ENCODE results near the gene SLCO4A1. TPM values are rescaled to one million over a fixed set of nuclear protein-coding genes. Genes with fewer than 3 reads are reported as not detected.

The SLCO4A1 gene
- total RNA-seq (2014; rRNA removed; shearing (Covaris generic)), result 91.6 and 97.1 TPM in 2 replicates
- polyA plus RNA-seq (2014; cell fraction: nucleus; rRNA removed), result 110 and 117 TPM in 2 replicates

- DNase-seq (ENCODE audit: extremely low read depth, low read depth), result peak; percentile 80
Measured at GRCh38 chr20:62642051-62642665, at the start of gene SLCO4A1. Gene SLCO4A1, plus strand, starts transcription at chr20:62642503. Its CDS starts 13,952 bp downstream, at chr20:62656455.

- DNase-seq (ENCODE audit: extremely low read depth, low read depth), result no peak
Measured at GRCh38 chr20:62592506-62593177, 49.7 kb upstream of the SLCO4A1 start.

- DNase-seq (ENCODE audit: extremely low read depth, low read depth), result no peak
Measured at GRCh38 chr20:62593616-62594015, 48.7 kb upstream of the SLCO4A1 start.

- no peak for DNase-seq (ENCODE audit: extremely low read depth, low read depth)
Measured at GRCh38 chr20:62595069-62595468, 47.2 kb upstream of the SLCO4A1 start.

GRCh38 chr20:62595491-62595890 is 46.8 kb upstream of the SLCO4A1 start:
- peak; percentile 56 for DNase-seq (ENCODE audit: extremely low read depth, low read depth)

- DNase-seq (ENCODE audit: extremely low read depth, low read depth), result no peak
Measured at GRCh38 chr20:62596486-62596885, 45.8 kb upstream of the SLCO4A1 start.

GRCh38 chr20:62596921-62597320 is 45.4 kb upstream of the SLCO4A1 start:
- no peak for DNase-seq (ENCODE audit: extremely low read depth, low read depth)

- no peak for DNase-seq (ENCODE audit: extremely low read depth, low read depth)
Measured at GRCh38 chr20:62597416-62598115, 44.7 kb upstream of the SLCO4A1 start.

- DNase-seq (ENCODE audit: extremely low read depth, low read depth), result peak; percentile 78
Measured at GRCh38 chr20:62598761-62599194, 43.5 kb upstream of the SLCO4A1 start.

GRCh38 chr20:62599216-62600110 is 42.8 kb upstream of the SLCO4A1 start:
- no peak for DNase-seq (ENCODE audit: extremely low read depth, low read depth)

- DNase-seq (ENCODE audit: extremely low read depth, low read depth), result no peak
Measured at GRCh38 chr20:62601172-62601571, 41.1 kb upstream of the SLCO4A1 start.

- no peak for DNase-seq (ENCODE audit: extremely low read depth, low read depth)
Measured at GRCh38 chr20:62601714-62602113, 40.6 kb upstream of the SLCO4A1 start.

- no peak for DNase-seq (ENCODE audit: extremely low read depth, low read depth)
Measured at GRCh38 chr20:62602550-62602949, 39.8 kb upstream of the SLCO4A1 start.

GRCh38 chr20:62603021-62603906 is 39.0 kb upstream of the SLCO4A1 start:
- no peak for DNase-seq (ENCODE audit: extremely low read depth, low read depth)

- no peak for DNase-seq (ENCODE audit: extremely low read depth, low read depth)
Measured at GRCh38 chr20:62603907-62604785, 38.2 kb upstream of the SLCO4A1 start.

GRCh38 chr20:62604796-62605195 is 37.5 kb upstream of the SLCO4A1 start:
- no peak for DNase-seq (ENCODE audit: extremely low read depth, low read depth)

GRCh38 chr20:62605236-62605943 is 36.9 kb upstream of the SLCO4A1 start:
- no peak for DNase-seq (ENCODE audit: extremely low read depth, low read depth)

GRCh38 chr20:62606016-62606415 is 36.3 kb upstream of the SLCO4A1 start:
- DNase-seq (ENCODE audit: extremely low read depth, low read depth), result no peak
